ENCODE measurements around the gene GTF2E1.

Gene GTF2E1

DNA sequence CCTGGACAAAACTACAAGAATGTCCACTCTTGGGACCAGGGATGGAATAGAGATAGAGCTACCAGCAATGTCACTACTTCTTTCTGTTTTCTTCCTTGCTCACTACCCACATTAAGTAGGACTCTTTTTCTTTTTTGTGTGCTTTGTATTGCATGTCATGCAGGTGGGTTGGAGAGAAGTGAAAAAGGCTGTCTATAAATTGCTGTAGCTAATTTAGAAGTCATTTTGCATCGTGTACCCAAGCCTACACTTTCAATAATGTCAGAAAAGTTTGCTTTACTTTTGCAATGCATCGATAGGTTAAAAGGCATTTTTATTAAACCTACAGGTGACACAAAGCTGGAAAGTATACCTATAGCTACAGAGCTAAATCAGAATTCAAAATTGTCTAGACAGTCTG is 58.9 kb downstream of the GTF2E1 start:
- DNase-seq, result no peak

DNA sequence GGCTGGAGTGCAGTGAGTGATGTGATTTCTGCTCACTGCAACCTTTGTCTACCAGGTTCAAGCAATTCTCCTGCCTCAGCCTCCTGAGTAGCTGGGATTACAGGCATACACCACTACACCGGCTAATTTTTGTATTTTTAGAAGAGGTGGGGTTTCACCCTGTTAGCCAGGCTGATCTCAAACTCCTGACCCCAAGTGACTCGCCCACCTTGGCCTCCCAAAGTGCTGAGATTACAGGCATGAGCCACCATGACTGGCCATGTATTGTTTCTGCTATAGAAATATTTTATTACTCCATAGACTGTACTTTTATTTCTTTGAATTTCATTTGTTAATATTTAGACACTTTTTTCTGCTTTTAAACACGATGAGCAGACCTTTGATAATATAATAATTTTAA is 60.4 kb downstream of the GTF2E1 start:
- DNase-seq, result no peak

DNA sequence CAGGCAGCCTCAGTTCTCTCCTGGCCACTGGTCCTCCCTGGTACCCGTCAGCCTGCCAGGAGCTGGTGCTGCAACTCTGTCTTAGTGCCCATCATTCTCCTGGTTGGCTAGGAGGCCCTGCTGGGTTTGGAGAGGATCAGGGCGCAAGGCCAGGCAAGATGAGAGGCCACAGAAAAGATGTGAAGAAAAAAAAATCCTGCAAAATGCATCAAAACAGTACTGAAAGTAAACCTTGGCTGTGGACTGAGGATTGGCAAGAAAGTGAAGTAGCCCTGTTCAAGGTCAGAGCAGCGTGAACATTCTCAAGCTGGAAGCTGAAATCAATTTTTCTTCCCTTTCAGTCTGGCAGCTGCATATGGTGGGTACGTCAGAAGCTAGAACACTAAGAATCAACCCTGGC is 74.2 kb downstream of the GTF2E1 start:
- no peak for DNase-seq

DNA sequence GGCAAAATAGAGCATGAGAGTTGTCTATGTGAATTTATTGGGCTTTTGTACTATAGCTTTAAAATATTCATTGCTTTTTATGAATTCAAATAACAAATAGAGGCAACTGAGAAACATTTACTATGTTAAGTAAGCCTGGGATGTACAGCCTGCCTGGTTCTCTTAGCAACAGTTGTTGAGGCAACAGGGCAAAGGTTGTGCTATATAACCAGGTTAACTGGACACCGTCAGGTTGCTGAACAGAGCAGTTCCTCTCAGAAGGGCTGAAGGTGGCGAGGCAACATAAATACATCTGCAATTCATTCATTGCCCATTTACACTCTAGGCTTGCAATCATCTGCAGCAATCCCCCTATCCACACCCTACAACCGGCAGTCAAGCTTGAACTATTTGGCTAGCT is 78.2 kb downstream of the GTF2E1 start:
- DNase-seq, result no peak

DNA sequence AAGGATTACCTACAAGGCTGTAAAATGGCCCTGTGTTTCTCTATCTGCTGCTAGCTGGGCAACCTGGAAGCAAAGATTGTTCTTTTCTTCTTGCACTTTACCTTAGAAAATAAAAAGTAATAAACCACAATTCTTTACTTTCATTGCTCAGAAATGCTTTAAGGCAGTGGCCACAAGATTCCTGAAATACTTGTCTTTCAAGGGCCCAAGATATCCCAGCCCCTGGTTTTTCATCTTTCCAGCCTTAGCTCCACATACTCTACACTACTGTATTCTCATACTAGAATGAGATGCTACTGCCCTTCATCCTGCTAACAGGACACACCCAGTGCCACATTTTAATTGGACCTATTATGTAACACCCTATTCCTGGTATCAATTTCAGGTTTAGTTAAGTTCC is 78.9 kb downstream of the GTF2E1 start:
- no peak for DNase-seq

DNA sequence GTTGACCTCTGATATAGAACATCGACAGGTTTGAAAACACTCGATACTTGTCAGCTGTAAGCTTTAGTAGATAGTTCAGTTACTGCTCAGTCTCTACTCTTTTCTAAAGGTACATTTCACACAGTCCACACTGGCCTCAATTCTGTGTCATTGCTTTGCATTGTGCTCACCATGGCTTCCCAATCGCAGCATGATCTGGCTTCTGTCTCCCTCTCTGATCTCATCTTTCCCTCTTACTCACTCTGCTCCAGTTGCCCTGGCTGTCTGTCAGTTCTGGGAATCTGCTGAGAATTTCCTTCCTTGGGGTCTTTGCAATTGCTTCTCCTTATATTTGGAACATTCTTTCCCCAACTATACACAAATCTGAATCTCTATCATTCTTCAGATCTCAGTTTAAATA is 80.6 kb downstream of the GTF2E1 start:
- DNase-seq, result no peak

DNA sequence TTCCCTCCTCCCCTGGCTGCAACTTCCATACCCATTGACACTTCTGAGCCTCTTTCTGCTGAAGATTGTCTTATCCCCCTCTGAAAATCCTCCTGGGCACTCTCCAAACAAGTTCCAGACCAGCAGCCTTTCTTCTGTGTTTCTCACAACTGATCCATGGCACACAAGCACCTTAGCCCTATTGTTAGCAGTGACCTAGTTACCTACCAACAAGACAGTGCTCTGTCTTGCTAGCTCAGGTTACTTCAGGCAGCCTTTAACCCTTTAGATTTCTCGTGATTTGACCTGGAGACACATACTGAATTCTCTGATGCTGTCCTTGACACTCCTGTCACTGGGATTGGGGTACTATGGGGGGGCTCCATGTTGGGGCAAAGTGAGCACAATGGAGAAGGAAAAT is 82.1 kb downstream of the GTF2E1 start:
- DNase-seq, result no peak

DNA sequence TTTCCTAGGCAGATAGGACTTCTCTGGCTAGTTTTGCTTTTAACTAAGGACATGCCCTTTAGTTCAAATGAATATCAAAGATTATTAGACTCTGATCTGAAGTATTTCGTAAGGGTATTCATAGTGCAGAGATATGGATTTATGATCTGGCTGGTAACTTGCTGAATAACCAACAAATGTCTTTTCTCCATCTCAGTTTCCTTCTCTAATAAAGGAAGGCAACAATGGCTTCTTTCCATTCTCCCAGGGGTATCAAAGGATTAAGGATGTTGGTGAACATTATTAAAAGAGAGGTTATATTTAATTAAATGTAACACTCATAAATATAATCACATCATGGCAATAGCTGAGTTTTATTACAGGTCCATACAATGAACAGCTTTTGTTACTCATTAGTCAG is 86.3 kb downstream of the GTF2E1 start:
- DNase-seq, result no peak

DNA sequence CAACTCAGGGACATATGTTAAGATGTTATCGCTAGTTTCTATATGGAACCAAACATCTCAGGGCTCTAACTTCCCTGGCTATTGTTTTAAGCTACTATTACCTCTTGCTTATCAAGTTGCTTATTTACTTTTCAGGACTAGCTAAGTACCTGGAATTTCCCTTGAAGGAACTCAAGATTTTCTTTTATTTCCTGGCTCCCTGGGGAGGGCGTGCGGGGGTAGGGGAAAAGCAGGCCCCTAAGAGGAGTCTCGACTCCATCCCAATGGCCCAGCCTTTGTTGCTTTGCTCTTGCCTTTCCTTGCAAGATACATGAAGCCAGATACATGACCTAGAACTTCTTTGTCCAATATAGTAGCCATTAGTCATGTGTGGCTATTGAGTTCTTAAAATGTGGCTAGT is 88.5 kb downstream of the GTF2E1 start:
- no peak for DNase-seq

All from stimulated activated CD4-positive, alpha-beta T cell treated with anti-CD3 and anti-CD28 coated beads, Interleukin-4, amount 100 ng/mL, for 4 hours (primary cell).